ENCODE results near the gene NAALADL2.

The NAALADL2 gene

DNA sequence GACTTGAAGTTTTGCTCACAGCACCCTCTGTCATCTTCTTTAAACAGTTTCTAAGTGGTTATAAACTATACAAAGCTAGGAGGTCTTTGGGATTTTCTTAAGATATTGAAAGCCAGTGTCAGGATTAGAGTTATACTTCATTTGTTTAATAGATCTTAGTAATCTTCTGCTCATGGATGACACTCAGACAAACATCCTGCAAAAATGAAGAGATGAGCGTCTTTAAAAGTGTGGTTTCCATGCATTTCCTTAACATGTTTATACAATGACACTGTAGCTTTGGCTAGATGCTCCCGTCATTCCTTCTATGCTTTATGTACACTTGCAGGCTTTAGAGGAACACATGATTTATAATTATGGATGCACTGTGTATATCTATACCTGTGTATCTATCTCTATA, 182.2 kb downstream of the NAALADL2 start:
- no peak for DNase-seq (ENCODE audit: extremely low spot score)
- ChIA-PET CTCF (no interaction called here), POLR2A (no interaction called here)
- TF ChIP-seq CTCF (IDR thresholded peaks at IDR 0.05; ENCODE audit: control extremely low read depth, extremely low read depth, low read depth, missing control alignments) = no peak

- TF ChIP-seq CTCF (IDR thresholded peaks at IDR 0.05; ENCODE audit: control extremely low read depth, extremely low read depth, low read depth, missing control alignments) = no peak
- DNase-seq (ENCODE audit: extremely low spot score) = no peak
- ChIA-PET CTCF (no interaction called here), POLR2A (no interaction called here)
Measured at GRCh38 chr3:175046601-175047000, 187.5 kb downstream of the NAALADL2 start.

GRCh38 chr3:175047786-175048185, 188.7 kb downstream of the NAALADL2 start:
- ChIA-PET CTCF (interaction anchor here (1.1 kb wide), 1 partner anchor 15 kb away, joined by 3 read pairs; no protein-coding TSS in a partner anchor), POLR2A (no interaction called here)
- no peak for TF ChIP-seq CTCF (IDR thresholded peaks at IDR 0.05; ENCODE audit: control extremely low read depth, extremely low read depth, low read depth, missing control alignments)
- no peak for DNase-seq (ENCODE audit: extremely low spot score)

DNA sequence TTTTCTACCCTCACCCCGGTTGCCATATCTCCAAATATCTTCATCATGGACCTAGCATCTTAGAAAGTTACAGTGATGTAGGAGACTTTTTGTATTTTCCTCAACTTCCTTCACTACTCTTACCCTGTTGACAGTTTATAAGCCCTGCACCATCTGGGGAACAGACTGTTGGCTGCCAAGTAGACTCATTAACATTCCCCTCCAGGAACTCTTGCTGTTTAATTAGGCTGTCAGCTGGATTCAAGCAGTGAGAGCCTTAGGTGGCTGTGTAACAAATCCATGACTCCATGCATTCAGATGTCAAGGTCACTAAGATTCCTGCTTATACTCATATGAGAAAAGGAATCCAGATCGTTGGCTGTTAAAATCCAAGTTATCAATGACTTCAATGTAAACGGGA, 198.3 kb downstream of the NAALADL2 start:
- DNase-seq (ENCODE audit: extremely low spot score) = no peak
- no peak for TF ChIP-seq CTCF (IDR thresholded peaks at IDR 0.05; ENCODE audit: control extremely low read depth, extremely low read depth, low read depth, missing control alignments)
- POLR2A ChIA-PET = no interaction called here
- CTCF ChIA-PET = no interaction called here

GRCh38 chr3:175059788-175060187, 200.7 kb downstream of the NAALADL2 start:
- POLR2A ChIA-PET = no interaction called here
- CTCF ChIA-PET = no interaction called here
- DNase-seq (ENCODE audit: extremely low spot score) = no peak
- no peak for TF ChIP-seq CTCF (IDR thresholded peaks at IDR 0.05; ENCODE audit: control extremely low read depth, extremely low read depth, low read depth, missing control alignments)

- CTCF ChIA-PET = interaction anchor here (1.5 to 2.7 kb wide), 2 partner anchors 8 to 10 kb away, joined by 4 to 8 read pairs; no protein-coding TSS in a partner anchor
- TF ChIP-seq CTCF (IDR thresholded peaks at IDR 0.05; ENCODE audit: control extremely low read depth, extremely low read depth, low read depth, missing control alignments) = no peak
- no peak for DNase-seq (ENCODE audit: extremely low spot score)
- POLR2A ChIA-PET = no interaction called here
Measured at GRCh38 chr3:175065497-175065896, 206.4 kb downstream of the NAALADL2 start.

Data from GM10248 (cell line).